Measurements from ENCODE around the gene SH2D4B.

DNA sequence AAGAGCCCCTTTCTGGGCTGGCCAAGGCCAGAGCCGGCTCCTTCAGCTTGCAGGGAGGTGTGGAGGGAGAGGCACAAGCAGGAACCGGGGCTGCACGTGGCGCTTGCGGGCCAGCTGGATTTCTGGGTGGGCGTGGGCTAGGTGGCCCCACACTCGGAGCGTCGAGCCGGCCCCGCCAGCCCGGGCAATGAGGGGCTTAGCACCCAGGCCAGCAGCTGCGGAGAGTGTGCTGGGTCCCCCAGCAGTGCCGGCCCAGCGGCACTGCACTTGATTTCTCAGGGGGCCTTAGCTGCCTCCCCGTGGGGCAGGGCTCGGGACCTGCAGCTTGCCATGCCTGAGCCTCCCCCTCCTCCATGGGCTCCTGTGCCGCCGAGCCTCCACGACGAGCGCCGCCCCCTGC, 48.1 kb downstream of the SH2D4B start:
- TF ChIP-seq, protein P1, sequence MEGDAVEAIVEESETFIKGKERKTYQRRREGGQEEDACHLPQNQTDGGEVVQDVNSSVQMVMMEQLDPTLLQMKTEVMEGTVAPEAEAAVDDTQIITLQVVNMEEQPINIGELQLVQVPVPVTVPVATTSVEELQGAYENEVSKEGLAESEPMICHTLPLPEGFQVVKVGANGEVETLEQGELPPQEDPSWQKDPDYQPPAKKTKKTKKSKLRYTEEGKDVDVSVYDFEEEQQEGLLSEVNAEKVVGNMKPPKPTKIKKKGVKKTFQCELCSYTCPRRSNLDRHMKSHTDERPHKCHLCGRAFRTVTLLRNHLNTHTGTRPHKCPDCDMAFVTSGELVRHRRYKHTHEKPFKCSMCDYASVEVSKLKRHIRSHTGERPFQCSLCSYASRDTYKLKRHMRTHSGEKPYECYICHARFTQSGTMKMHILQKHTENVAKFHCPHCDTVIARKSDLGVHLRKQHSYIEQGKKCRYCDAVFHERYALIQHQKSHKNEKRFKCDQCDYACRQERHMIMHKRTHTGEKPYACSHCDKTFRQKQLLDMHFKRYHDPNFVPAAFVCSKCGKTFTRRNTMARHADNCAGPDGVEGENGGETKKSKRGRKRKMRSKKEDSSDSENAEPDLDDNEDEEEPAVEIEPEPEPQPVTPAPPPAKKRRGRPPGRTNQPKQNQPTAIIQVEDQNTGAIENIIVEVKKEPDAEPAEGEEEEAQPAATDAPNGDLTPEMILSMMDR (conservative IDR thresholded peaks at IDR 0.05; ENCODE audit: low read depth, low read length): no peak
- TF ChIP-seq EZH2 (IDR thresholded peaks at IDR 0.05; ENCODE audit: low read length, unreplicated experiment) (no peak), EZH2phosphoT487 (IDR thresholded peaks at IDR 0.05; ENCODE audit: borderline replicate concordance, low read length) (no peak)

All from PC-3 (cell line).